ENCODE results near the gene TENT4A.

TENT4A gene

DNA sequence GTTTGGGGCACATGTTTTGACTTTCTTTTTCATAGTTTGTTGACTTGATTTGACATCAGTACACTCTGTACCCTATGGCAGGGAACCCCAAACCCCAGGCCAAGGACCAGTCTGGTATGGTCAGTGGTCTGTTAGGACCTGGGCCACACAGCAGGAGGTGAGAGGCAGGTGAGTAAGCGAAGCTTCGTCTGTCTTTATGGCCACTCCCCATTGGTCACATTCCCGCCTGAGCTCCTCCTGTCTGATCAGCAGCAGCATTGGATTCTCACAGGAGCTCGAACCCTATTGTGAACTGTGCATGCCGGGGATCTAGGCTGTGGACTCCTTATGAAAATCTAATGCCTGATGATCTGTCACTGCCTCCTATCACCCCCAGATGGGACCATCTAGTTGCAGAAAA lies 88.0 kb downstream of the TENT4A start:
- Histone ChIP-seq H3K27me3 (no peaks in the 10 kb centered on the region), H3K27ac (no peak overlapping the region), H3K4me3 (no peak overlapping the region), H3K4me1 (peaks cover 0 to 16% (median 0%) of the 10 kb centered on the region in 4 donors), H3K36me3 (no peaks in the 10 kb centered on the region), H3K9me3 (no peaks in the 10 kb centered on the region)
- no peak for DNase-seq
- intact Hi-C loops (cut with DNase I; ENCODE audit: low total_unique reads) = no loop called here
- TF ChIP-seq, protein P1, sequence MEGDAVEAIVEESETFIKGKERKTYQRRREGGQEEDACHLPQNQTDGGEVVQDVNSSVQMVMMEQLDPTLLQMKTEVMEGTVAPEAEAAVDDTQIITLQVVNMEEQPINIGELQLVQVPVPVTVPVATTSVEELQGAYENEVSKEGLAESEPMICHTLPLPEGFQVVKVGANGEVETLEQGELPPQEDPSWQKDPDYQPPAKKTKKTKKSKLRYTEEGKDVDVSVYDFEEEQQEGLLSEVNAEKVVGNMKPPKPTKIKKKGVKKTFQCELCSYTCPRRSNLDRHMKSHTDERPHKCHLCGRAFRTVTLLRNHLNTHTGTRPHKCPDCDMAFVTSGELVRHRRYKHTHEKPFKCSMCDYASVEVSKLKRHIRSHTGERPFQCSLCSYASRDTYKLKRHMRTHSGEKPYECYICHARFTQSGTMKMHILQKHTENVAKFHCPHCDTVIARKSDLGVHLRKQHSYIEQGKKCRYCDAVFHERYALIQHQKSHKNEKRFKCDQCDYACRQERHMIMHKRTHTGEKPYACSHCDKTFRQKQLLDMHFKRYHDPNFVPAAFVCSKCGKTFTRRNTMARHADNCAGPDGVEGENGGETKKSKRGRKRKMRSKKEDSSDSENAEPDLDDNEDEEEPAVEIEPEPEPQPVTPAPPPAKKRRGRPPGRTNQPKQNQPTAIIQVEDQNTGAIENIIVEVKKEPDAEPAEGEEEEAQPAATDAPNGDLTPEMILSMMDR (IDR thresholded peaks at IDR 0.05) = no peak

DNA sequence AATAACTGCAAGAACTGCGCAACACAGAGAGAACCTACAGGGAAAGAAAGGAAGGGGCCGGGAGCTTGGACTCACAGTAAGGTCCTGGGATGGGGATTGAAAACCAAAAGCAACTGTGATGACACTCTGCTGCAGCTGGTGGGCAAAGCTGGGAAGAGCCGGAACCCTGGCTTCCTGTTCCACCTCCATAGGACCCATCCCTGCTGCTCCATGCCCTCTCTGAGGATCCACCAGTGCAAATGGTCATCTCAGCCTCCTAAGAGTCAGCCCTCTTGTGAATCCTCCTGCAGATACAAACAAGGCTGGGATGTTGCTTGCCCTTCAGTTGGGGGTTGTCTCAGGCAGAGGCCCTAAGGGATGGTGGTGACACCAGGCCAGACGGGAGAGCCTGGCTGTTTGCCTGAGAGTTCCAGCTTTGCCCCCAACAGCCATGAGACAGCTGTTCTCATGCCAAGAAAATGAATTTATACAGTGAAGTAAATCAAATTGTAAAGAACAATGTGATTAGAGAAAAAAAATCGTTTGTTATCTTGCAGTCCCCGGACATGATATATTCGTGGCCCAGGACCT lies 90.8 kb downstream of the TENT4A start:
- Histone ChIP-seq H3K4me3 (no peak overlapping the region), H3K36me3 (no peaks in the 10 kb centered on the region), H3K4me1 (peaks cover 0 to 16% (median 0%) of the 10 kb centered on the region in 4 donors), H3K27me3 (no peaks in the 10 kb centered on the region), H3K9me3 (no peaks in the 10 kb centered on the region), H3K27ac (no peak overlapping the region)
- no peak for DNase-seq
- TF ChIP-seq, protein P1 (IDR thresholded peaks at IDR 0.05) = no peak
- intact Hi-C loops (cut with DNase I; ENCODE audit: low total_unique reads) = no loop called here

DNA sequence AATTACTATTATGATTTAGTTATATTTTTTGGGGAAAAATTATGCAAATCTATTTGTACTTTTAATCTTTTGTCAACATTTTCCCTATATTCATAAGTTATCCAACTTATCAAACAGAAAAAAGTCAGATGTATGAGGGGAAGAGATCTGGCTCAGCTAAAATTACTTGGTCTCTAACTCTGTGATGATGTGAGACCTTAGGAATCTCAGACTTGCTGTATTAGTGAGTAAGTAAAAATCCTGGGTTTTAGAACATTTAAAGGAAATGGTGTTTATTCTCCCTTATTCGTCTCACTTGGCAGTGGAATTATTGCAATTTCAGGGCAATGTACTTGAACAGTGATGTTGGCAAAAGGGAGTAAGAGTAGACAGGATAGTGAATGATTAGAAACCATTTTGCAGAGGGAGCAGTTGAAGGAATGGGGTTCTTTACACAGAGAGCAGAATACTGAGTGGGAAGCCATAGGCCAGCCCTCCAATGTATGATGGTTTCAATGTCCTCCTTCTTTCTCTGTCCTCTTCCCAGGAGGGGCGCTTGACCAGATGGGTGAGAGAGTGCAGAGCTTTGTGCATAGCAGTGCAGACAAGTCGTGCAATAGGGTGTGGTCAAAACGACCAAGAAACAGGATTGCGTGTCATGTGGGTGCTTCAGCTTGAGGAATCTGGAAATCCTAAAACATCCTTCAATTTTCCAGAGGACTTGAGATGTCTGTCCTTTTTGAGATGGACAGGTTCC lies 91.7 kb downstream of the TENT4A start:
- Histone ChIP-seq H3K27ac (no peak overlapping the region), H3K9me3 (no peaks in the 10 kb centered on the region), H3K4me1 (peaks cover 0 to 16% (median 0%) of the 10 kb centered on the region in 4 donors), H3K4me3 (no peak overlapping the region), H3K27me3 (no peaks in the 10 kb centered on the region), H3K36me3 (no peaks in the 10 kb centered on the region)
- TF ChIP-seq, protein P1 (IDR thresholded peaks at IDR 0.05) = no peak
- DNase-seq = no peak
- intact Hi-C loops (cut with DNase I; ENCODE audit: low total_unique reads) = no loop called here

DNA sequence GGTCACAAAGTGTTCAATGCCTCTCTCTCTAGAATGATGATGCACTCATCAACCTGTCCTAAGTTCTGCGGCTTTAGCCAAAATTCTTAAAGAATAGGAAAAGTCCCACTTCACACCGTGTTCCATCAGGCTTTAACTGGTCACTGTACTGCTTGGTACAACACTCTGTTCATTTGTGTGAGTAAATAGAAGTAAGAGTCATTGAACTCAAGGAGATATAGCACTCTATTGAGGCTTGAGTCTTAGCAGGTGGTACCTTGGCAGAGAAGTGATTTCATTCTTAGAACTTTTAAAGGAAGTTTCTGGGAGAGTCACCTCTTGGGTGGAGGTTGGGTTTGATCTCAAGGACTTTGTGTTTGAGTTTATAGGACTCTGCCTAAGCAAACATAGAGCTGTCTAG lies 92.6 kb downstream of the TENT4A start:
- no peak for DNase-seq
- Histone ChIP-seq H3K4me3 (no peak overlapping the region), H3K27me3 (no peaks in the 10 kb centered on the region), H3K27ac (no peak overlapping the region), H3K36me3 (no peaks in the 10 kb centered on the region), H3K9me3 (no peaks in the 10 kb centered on the region), H3K4me1 (peaks cover 0 to 16% (median 0%) of the 10 kb centered on the region in 4 donors)
- intact Hi-C loops (cut with DNase I; ENCODE audit: low total_unique reads) = no loop called here
- TF ChIP-seq, protein P1 (IDR thresholded peaks at IDR 0.05) = no peak
